Body of pancreas (tissue), 4 donors: ENCODE measurements around the gene UBL4A. TPM values are rescaled to one million over a fixed set of nuclear protein-coding genes. Genes with fewer than 3 reads are reported as not detected.

ENCODE experiments used
- ATAC-seq: fragments of 150-250 bp; one replicate; pipeline ENCODE4 v1.9.1; 2016
- DNase-seq, 4 donors: peaks; one replicate each; pipeline ENCODE4 v3.0.0-alpha.2; 2019
- H3K27ac ChIP-seq, 4 donors: fragments of 200-600 bp; sonication (generic); 1 replicate in 3 of 4; 2 replicates in 1 of 4; pipeline versions ENCODE4 v1.5.1 to v1.6.1; 2016 to 2019; ENCODE audit warnings: mild to moderate bottlenecking in 1 of 4, mixed read lengths in 1 of 4, moderate library complexity in 1 of 4
- H3K27me3 ChIP-seq, 2 donors: fragments of 200-600 bp; sonication (generic); one replicate each; pipeline ENCODE4 v1.6.0; 2016; ENCODE audit warnings: mild to moderate bottlenecking in 1 of 2
- H3K36me3 ChIP-seq, 2 donors: fragments of 200-600 bp; sonication (generic); replicated peaks in 1 of 2; 2 replicates each; pipeline ENCODE4 v1.5.1; 2016; ENCODE audit warnings: low read depth in 2 of 2; ENCODE audit not compliant: insufficient read depth in 1 of 2
- H3K4me1 ChIP-seq: fragments of 200-600 bp; sonication (generic); one replicate; pipeline ENCODE4 v1.6.0; 2016
- H3K4me3 ChIP-seq, 2 donors: fragments of 200-600 bp; sonication (generic); 1 replicate in 1 of 2; 2 replicates in 1 of 2; pipeline ENCODE4 v1.5.1; 2016 to 2019
- H3K9me3 ChIP-seq, 3 donors: fragments of 200-600 bp; sonication (generic); 1 replicate in 2 of 3; 2 replicates in 1 of 3; pipeline ENCODE4 v1.5.1; 2016
- POLR2A ChIP-seq, 3 donors: fragments of 450-650 bp; IDR thresholded peaks; one replicate each; pipeline ENCODE4 v1.6.1; 2016; ENCODE audit warnings: antibody characterized with exemption in 3 of 3, mild to moderate bottlenecking in 2 of 3
- WGBS, 2 donors: methylation state at CpG; one replicate each; pipeline ENCODE4 v1.1.5; 2017; 5-methylcytosine and 5-hydroxymethylcytosine counted together
- intact Hi-C: fragments of 100-400 bp; cut with DNase I; formaldehyde crosslinking; loops from one replicate; pipeline ENCODE4 v1.15.1; 2023
- total RNA-seq, 2 donors: library from RNA; depleted of rRNA; stranded (reverse); fragments of >200 nt; gene quantifications; one replicate each; pipeline ENCODE4 v1.1.0, GENCODE V29; 2016
- TF ChIP-seq, protein P1 (sequence below), 7 experiments: fragments of 450-650 bp in 4 of 7; fragments of 200-600 bp in 3 of 7; sonication (generic) in 3 of 7; IDR thresholded peaks; one replicate each; pipeline ENCODE4 v1.5.1; 2016 to 2019; ENCODE audit warnings: antibody characterized with exemption in 7 of 7

The UBL4A gene
- total RNA-seq, 2 donors from 2014 or later: 24.9 to 34.9 TPM

DNA sequence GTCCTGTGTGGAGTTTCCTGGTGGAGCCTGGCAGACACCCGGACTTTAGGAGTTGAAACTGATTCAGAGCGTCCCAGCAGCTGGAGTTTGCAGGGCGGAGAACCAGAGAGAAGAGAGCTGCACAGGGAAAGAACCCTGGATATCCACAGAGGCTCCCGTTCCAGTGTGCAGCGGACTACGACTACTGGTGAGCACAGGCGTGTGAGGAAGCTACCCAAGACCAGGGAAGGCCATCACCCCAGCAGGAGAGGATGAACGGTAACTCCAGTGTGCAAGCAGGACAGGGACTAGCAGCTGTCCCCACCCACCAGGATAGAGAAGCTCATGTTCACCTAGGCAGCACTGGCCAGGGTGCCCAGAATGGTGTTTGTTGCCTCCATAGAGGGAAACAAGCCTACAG is 9.6 kb downstream of the UBL4A start:
- no peak for DNase-seq
- 90 to 92% methylated on average over 8 of the region's 8 CpGs for WGBS, 2 donors
- no peak overlapping the region for H3K4me3 ChIP-seq

DNA sequence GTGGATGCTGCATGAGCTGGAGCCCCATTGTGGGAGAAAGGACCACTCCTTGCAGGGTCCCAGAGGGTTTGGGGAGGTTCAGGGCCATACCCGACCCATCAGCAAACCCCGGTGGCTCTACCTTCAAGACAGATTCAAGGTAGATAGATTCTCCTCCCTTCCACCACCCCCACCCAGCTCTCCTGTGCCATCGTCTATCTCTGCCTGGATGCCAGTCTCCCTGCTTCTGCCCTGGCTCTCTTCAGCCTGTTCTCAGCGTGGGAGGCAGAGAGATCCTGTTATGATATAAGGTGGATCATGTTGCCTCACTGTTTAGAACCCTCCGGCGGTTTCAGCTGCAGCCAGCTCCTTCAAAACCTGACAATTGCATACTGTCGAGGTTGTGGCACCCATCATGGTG is 12.7 kb downstream of the UBL4A start:
- H3K27ac ChIP-seq: no peak overlapping the region
- H3K4me1 ChIP-seq: peaks cover 6% of the 10 kb centered on the region
- TF ChIP-seq, protein P1, sequence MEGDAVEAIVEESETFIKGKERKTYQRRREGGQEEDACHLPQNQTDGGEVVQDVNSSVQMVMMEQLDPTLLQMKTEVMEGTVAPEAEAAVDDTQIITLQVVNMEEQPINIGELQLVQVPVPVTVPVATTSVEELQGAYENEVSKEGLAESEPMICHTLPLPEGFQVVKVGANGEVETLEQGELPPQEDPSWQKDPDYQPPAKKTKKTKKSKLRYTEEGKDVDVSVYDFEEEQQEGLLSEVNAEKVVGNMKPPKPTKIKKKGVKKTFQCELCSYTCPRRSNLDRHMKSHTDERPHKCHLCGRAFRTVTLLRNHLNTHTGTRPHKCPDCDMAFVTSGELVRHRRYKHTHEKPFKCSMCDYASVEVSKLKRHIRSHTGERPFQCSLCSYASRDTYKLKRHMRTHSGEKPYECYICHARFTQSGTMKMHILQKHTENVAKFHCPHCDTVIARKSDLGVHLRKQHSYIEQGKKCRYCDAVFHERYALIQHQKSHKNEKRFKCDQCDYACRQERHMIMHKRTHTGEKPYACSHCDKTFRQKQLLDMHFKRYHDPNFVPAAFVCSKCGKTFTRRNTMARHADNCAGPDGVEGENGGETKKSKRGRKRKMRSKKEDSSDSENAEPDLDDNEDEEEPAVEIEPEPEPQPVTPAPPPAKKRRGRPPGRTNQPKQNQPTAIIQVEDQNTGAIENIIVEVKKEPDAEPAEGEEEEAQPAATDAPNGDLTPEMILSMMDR (IDR thresholded peaks at IDR 0.05): no peak
- no peak for TF ChIP-seq POLR2A (IDR thresholded peaks at IDR 0.05)
- intact Hi-C loops: no loop called here
- WGBS, 2 donors: 64 to 72% methylated on average over 3 to 5 of the region's 7 CpGs
- no peak for DNase-seq
- no peaks in the 10 kb centered on the region for H3K27me3 ChIP-seq
- ATAC-seq: no peak
- no peak overlapping the region for H3K4me3 ChIP-seq
- no peaks in the 10 kb centered on the region for H3K9me3 ChIP-seq
- peaks cover 0 to 2% of the 10 kb centered on the region in 2 donors for H3K36me3 ChIP-seq

More for the DNA sequence above, 9.6 kb downstream of the UBL4A start:
- TF ChIP-seq POLR2A (IDR thresholded peaks at IDR 0.05): no peak
- no peak for ATAC-seq
- Histone ChIP-seq H3K27ac (no peak overlapping the region), H3K9me3 (no peaks in the 10 kb centered on the region), H3K36me3 (no peaks in the 10 kb centered on the region), H3K4me1 (peaks cover 10% of the 10 kb centered on the region), H3K27me3 (no peaks in the 10 kb centered on the region)
- intact Hi-C loops: no loop called here

DNA sequence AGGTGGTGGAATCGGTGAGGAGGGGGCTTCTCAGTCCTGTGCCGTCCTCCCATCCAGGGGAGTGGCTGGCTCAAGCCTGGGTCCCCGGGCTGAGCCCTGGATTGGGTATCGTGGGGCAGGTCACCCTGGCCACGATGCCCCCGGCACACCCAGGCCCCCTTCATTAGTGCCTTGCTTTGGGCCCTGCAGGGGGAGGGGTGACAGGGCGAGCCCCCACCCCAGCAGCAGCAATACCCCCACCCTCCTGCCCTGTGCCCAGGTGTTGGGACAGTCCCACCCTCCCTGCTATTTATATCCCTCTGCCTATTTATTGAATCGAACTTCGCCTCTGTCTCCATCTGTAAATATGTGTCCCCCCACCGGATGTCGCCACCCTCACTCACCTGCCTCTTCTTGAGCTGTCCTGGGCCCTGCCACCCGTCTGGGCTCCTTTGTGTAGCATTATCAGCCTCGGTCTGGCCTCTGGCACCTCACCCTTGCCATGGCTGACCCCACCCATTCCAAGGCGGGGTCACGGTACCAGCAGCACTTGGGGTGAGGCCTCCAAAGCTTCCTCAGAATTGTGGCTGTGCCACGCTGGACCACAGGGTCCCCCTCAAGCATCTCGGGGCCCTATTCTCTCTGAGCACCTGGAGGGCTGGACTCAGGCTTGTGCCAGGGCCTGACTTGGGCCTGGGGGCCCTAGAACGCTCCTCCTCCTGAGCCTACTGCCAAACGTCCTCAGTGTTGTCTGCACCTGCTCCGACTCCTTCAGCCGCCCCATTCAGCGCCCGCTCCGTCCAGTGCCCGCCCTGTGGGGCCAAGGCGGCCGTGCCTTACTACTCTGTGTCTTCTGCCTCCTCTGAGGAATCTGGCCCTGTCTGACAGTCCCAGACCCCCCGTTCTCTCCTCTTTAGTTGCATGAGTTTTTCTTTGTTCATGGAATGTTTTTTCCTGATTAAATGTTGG is 13.5 kb downstream of the UBL4A start:
- Histone ChIP-seq H3K27me3 (no peaks in the 10 kb centered on the region), H3K36me3 (peaks cover 0 to 2% of the 10 kb centered on the region in 2 donors), H3K27ac (no peak overlapping the region), H3K4me1 (peaks cover 3% of the 10 kb centered on the region), H3K4me3 (no peak overlapping the region), H3K9me3 (no peaks in the 10 kb centered on the region)
- intact Hi-C loops: no loop called here
- TF ChIP-seq, protein P1 (IDR thresholded peaks at IDR 0.05): no peak
- no peak for TF ChIP-seq POLR2A (IDR thresholded peaks at IDR 0.05)
- DNase-seq (no peak), ATAC-seq (no peak)
- WGBS, 2 donors: 75 to 85% methylated on average over 13 to 20 of the region's 28 CpGs

DNA sequence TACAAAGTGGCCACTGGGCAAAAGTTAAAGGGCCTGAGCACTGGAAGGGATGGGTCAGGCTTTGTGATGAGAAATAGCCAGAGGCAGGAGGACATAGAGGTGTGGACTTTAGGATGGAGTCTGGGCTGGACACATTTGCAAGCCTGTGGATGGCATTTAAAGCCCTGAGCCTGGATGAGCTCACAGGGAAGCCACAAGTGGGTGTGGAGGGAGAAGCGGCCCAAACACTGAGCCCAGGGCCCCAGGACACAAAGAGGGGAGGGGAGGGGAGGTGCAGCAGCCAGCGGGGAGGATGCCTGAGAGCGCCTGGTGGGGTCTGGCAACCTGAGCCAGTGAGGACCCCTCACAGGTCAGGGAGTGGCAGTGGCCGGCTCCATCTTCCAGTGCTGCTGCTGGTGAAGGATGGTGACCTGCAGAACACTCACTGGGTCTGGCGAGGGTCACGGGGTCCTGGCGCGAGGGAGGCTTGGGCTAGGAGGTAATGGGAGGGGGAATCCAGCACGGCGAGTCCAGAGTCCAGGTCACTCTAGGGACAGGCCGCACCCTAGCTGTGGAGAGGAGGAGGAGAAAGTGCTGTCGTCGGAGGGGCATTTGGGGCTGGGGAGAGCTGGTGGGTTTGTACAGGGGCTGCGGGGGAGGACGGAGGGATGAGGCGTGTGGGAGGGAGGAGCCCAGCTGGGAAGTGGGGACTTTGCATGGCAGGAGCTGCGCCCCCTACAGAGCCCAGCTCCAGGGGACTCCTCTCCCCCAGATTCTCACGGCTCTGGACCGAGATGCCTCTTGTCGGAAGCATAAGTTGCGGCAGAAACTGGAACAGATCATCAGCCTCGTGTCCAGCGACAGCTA is 14.4 kb downstream of the UBL4A start:
- Histone ChIP-seq H3K9me3 (no peaks in the 10 kb centered on the region), H3K27ac (no peak overlapping the region), H3K4me3 (no peak overlapping the region), H3K36me3 (peaks cover 0 to 2% of the 10 kb centered on the region in 2 donors), H3K4me1 (no peaks in the 10 kb centered on the region), H3K27me3 (no peaks in the 10 kb centered on the region)
- no peak for TF ChIP-seq POLR2A (IDR thresholded peaks at IDR 0.05)
- TF ChIP-seq, protein P1 (IDR thresholded peaks at IDR 0.05): no peak
- intact Hi-C loops: no loop called here
- ATAC-seq (no peak), DNase-seq (no peak)
- 86 to 93% methylated on average over 14 to 17 of the region's 23 CpGs for WGBS, 2 donors
